K562 (cell line): ENCODE data around the gene CCDC27. TPM values are rescaled to one million over a fixed set of nuclear protein-coding genes. Genes with fewer than 3 reads are reported as not detected.

Experiments used
- ATAC-seq: fragments of 200-7000 bp; cut with Tn5 transposase; 3 replicates; pipeline ENCODE4 v1.9.1; 2020; ENCODE audit warnings: moderate library complexity
- BruUV-seq: library from RNA; stranded (reverse); fragments of 400-500 nt; replicated peaks from 2 replicates; lab custom pipeline; 2021; lab: Mats Ljungman, UMichigan
- CTCF ChIA-PET: fragments of 300-600 bp; formaldehyde crosslinking; extraction: SDS; loops from one replicate; lab custom pipeline; 2021; ENCODE audit warnings: low intra/inter-chr PET ratio; lab: Yijun Ruan, JAX
- POLR2A ChIA-PET: fragments of 300-600, 350-650 bp; sonication (Branson Sonifier 250); formaldehyde crosslinking; extraction: SDS; loops from one replicate; lab custom pipeline; 2021; ENCODE audit warnings: antibody characterized with exemption, inconsistent platforms; lab: Yijun Ruan, JAX
- DNase-seq, 4 experiments: peaks; one replicate each; pipeline versions ENCODE4 v3.0.0 to v3.0.0-alpha.2; 2011 to 2018; ENCODE audit warnings: low spot score in 3 of 4, mixed read lengths in 3 of 4; ENCODE audit errors: extremely low read depth in 1 of 4
- FAIRE-seq: peaks from 2 replicates; lab custom pipeline; 2011; peaks lifted over from hg19 to GRCh38; lab: Jason Lieb, UNC
- H2AFZ ChIP-seq: 2 replicates; pipeline ENCODE4 v1.6.0; 2011; ENCODE audit warnings: low read depth, low read length, control low read depth, inconsistent platforms
- H3K27ac ChIP-seq: fragments of 200-600 bp; 3 replicates; pipeline ENCODE4 v1.8.0; 2011; ENCODE audit warnings: low read depth, mild to moderate bottlenecking, control low read depth, inconsistent platforms, low read length, moderate library complexity, mixed read lengths; ENCODE audit errors: extremely low read depth
- H3K27me3 ChIP-seq, 2 experiments: fragments of 300-600 bp in 1 of 2; 2 replicates in 1 of 2; 3 replicates in 1 of 2; pipeline versions ENCODE4 v1.6.0 to v1.8.0; 2011; ENCODE audit warnings: inconsistent platforms in 2 of 2, low read length in 2 of 2, mild to moderate bottlenecking in 1 of 2, mixed read lengths in 1 of 2, moderate library complexity in 1 of 2; ENCODE audit not compliant: control insufficient read depth in 2 of 2, insufficient read depth in 2 of 2
- H3K36me3 ChIP-seq: fragments of 300-600 bp; 3 replicates; pipeline ENCODE4 v1.8.0; 2011; ENCODE audit warnings: mild to moderate bottlenecking, low read length, inconsistent platforms; ENCODE audit not compliant: control insufficient read depth, insufficient read depth
- H3K4me1 ChIP-seq, 2 experiments: fragments of 200-600 bp in 1 of 2; replicated peaks in 1 of 2; 2 replicates in 1 of 2; 3 replicates in 1 of 2; pipeline versions ENCODE4 v1.5.1 to v1.8.0; 2011; ENCODE audit warnings: inconsistent platforms in 2 of 2, low read length in 2 of 2, mild to moderate bottlenecking in 1 of 2, mixed read lengths in 1 of 2, moderate library complexity in 1 of 2; ENCODE audit not compliant: control insufficient read depth in 2 of 2, insufficient read depth in 2 of 2
- H3K4me2 ChIP-seq: 2 replicates; pipeline ENCODE4 v1.6.1; 2011; ENCODE audit warnings: low read length, control low read depth, inconsistent platforms, mixed read lengths; ENCODE audit not compliant: insufficient read depth
- H3K4me3 ChIP-seq: fragments of 200-600 bp; sonication (generic), shearing (Covaris generic); 2 replicates; pipeline ENCODE4 v1.5.1; 2016; ENCODE audit warnings: control low read depth, inconsistent platforms
- H3K79me2 ChIP-seq: fragments of 200-600 bp; 3 replicates; pipeline ENCODE4 v1.8.0; 2011; ENCODE audit warnings: low read length, inconsistent platforms; ENCODE audit not compliant: control insufficient read depth, insufficient read depth
- H3K9ac ChIP-seq, 2 experiments: 2 replicates each; pipeline versions ENCODE4 v1.6.0 to v1.6.1; 2011; ENCODE audit warnings: low read depth in 2 of 2, low read length in 2 of 2, control low read depth in 1 of 2, inconsistent platforms in 1 of 2, mild to moderate bottlenecking in 1 of 2, mixed read lengths in 1 of 2; ENCODE audit not compliant: insufficient read depth in 1 of 2
- H3K9me1 ChIP-seq: one replicate; pipeline ENCODE4 v1.6.0; 2011; ENCODE audit warnings: inconsistent platforms, mild to moderate bottlenecking, low read length, moderate library complexity; ENCODE audit not compliant: control insufficient read depth, insufficient read depth
- H3K9me3 ChIP-seq: replicated peaks from 2 replicates; pipeline ENCODE4 v1.5.1; 2011; ENCODE audit warnings: low read depth, low read length, inconsistent platforms; ENCODE audit not compliant: control insufficient read depth, insufficient read depth
- H4K20me1 ChIP-seq: replicated peaks from 2 replicates; pipeline ENCODE4 v1.6.1; 2011; ENCODE audit warnings: low read length, inconsistent platforms, mixed read lengths; ENCODE audit not compliant: control insufficient read depth, insufficient read depth
- KDM1A ChIP-seq, 2 experiments: fragments of 450-650 bp; IDR thresholded peaks; 2 replicates each; pipeline ENCODE4 v1.6.1; 2016; ENCODE audit warnings: mild to moderate bottlenecking in 2 of 2
- KDM4B ChIP-seq, 2 experiments: fragments of 450-650 bp in 1 of 2; sonication (generic) in 1 of 2; IDR thresholded peaks; 2 replicates each; pipeline ENCODE4 v1.6.1; 2016 to 2017; ENCODE audit warnings: borderline replicate concordance in 2 of 2, antibody characterized with exemption in 1 of 2, low read depth in 1 of 2, mild to moderate bottlenecking in 1 of 2
- REST ChIP-seq, 2 experiments: fragments of 450-650 bp; formaldehyde crosslinking in 1 of 2; IDR thresholded peaks; 2 replicates each; pipeline versions ENCODE4 v1.4.0 to v1.6.1; 2014 to 2020; ENCODE audit warnings: mild to moderate bottlenecking in 2 of 2, borderline replicate concordance in 1 of 2, low read depth in 1 of 2
- YY1 ChIP-seq, 3 experiments: IDR thresholded peaks; 2 replicates each; pipeline ENCODE4 v1.6.1; 2011; ENCODE audit warnings: low read length in 2 of 3, mild to moderate bottlenecking in 2 of 3, moderate library complexity in 2 of 3, borderline replicate concordance in 1 of 3, control low read depth in 1 of 3, low read depth in 1 of 3; ENCODE audit not compliant: insufficient read depth in 3 of 3, insufficient replicate concordance in 2 of 3, control insufficient read depth in 1 of 3, insufficient read length in 1 of 3; ENCODE audit errors: extremely low read depth in 1 of 3
- ZNF197 ChIP-seq: fragments of 200-800 bp; sonication (Bioruptor generic); IDR thresholded peaks from 2 replicates; pipeline ENCODE4 v1.6.1; 2016; ENCODE audit warnings: low read depth, missing genetic modification characterization, missing compliant biosample characterization
- ZNF263 ChIP-seq: sonication (generic); formaldehyde crosslinking; IDR thresholded peaks from 2 replicates; pipeline ENCODE4 v1.8.0; 2022; ENCODE audit warnings: mild to moderate bottlenecking, missing genetic modification reagents, borderline replicate concordance
- ZNF589 ChIP-seq: fragments of 200-800 bp; sonication (Bioruptor generic); IDR thresholded peaks from 2 replicates; pipeline ENCODE4 v1.6.1; 2016; ENCODE audit warnings: low read depth, missing genetic modification characterization, missing compliant biosample characterization
- ZNF639 ChIP-seq, 2 experiments: fragments of 200-800 bp in 1 of 2; sonication (Bioruptor generic) in 1 of 2; sonication (generic) in 1 of 2; formaldehyde crosslinking in 1 of 2; IDR thresholded peaks in 1 of 2; conservative IDR thresholded peaks in 1 of 2; 2 replicates each; pipeline versions ENCODE4 v1.5.0 to v1.6.1; 2016 to 2020; ENCODE audit warnings: missing compliant biosample characterization in 1 of 2, missing genetic modification characterization in 1 of 2, missing genetic modification reagents in 1 of 2
- WGBS: fragments of 100-300 bp; shearing (Covaris generic); methylation state at CpG from one replicate; pipeline ENCODE4 v1.1.6; 2016; ENCODE audit warnings: low coverage, mixed read lengths; ENCODE audit not compliant: insufficient coverage; ENCODE audit errors: missing lambda C conversion rate; 5-methylcytosine and 5-hydroxymethylcytosine counted together
- in situ Hi-C: fragments of 300-500 bp; cut with MboI; formaldehyde crosslinking; loops from 4 replicates; pipeline ENCODE4 v1.15.0; 2018; ENCODE audit warnings: inconsistent platforms, mixed read lengths
- intact Hi-C: fragments of 100-400 bp; cut with micrococcal nuclease; formaldehyde crosslinking; loops from 2 replicates; pipeline ENCODE4 v1.14.2; 2022
- polyA plus RNA-seq, 8 experiments: library from polyadenylated mRNA; depleted of rRNA in 4 of 8; stranded (reverse) in 5 of 8; unstranded in 3 of 8; fragments of >200 nt; fragmentation: Nextera tagmentation in 2 of 8; fragmentation: Illumina TruSeq in 1 of 8; extraction: Ambion mirVana in 2 of 8; extraction: Trizol in 1 of 8; gene quantifications; 2 replicates each; pipeline versions ENCODE4 v1.2.1 to v1.2.3, GENCODE V29; 2011 to 2014; ENCODE audit warnings: inconsistent platforms in 1 of 8, missing spikeins in 1 of 8
- total RNA-seq, 7 experiments: library from RNA; depleted of rRNA in 6 of 7; stranded (reverse); fragments of >200 nt in 6 of 7; fragmentation: Illumina TruSeq in 2 of 7; extraction: Trizol in 2 of 7; gene quantifications; 2 replicates each; pipeline versions ENCODE4 v1.2.1 to v1.2.3, GENCODE V29; 2011 to 2021; ENCODE audit warnings: low replicate concordance in 1 of 7

The CCDC27 gene
- total and polyA plus RNA-seq, 9 of the 15 experiments (the other 6 are each of a cell fraction or from before 2014, with no cell fraction given), result 0.01 to 0.04 TPM; not detected in 7

GRCh38 chr1:3774276-3774945 is 22.2 kb downstream of the CCDC27 start:
- DNase-seq (peak in 3 of 4 experiments; percentile 40 to 50 (median 49)), ATAC-seq (no peak), FAIRE-seq (no peak)
- Histone ChIP-seq H3K9ac (peak overlapping the region; percentile 66 to 94), H3K4me1 (peaks cover 26 to 92% of the 10 kb centered on the region in 2 experiments), H3K27me3 (no peaks in the 10 kb centered on the region), H4K20me1 (no peaks in the 10 kb centered on the region), H3K9me3 (no peaks in the 10 kb centered on the region), H3K9me1 (peaks cover 5% of the 10 kb centered on the region), H3K79me2 (peaks cover 38% of the 10 kb centered on the region), H3K4me2 (peak overlapping the region; percentile 92), H3K4me3 (peak overlapping the region; percentile 65), H3K36me3 (peaks cover 16% of the 10 kb centered on the region; the same call in 1 of the 3 replicates), H3K27ac (peak overlapping the region; percentile 66), H2AFZ (no peak overlapping the region)
- intact Hi-C loops (loop anchor here (2.0 kb wide), 3 partner anchors 28 to 126 kb away; partner anchors contain the start of gene C1orf174), in situ Hi-C loops (no loop called here)
- WGBS, result 1% methylated on average over 19 of the region's 19 CpGs
- ChIA-PET POLR2A (interaction anchor here (0.5 to 2.3 kb wide), 10 partner anchors 11 to 125 kb away, joined by 3 to 14 read pairs (median 3); partner anchors contain the start of gene LRRC47), CTCF (no interaction called here)
- no TSS peak for BruUV-seq
- TF ChIP-seq ZNF589 (CRISPR knock-in tag), result no peak
- TF ChIP-seq ZNF263, result 0 out of 2 replicates have a peak, but pooled peaks have one; percentile 44
- 0 out of 2 replicates have a peak, but pooled peaks have one; percentile 29 for TF ChIP-seq ZNF197 (CRISPR knock-in tag)
- peak in 1 of 2 experiments; percentile 90; a peak in 1 of 4 replicates for TF ChIP-seq KDM1A (IDR thresholded peaks at IDR 0.05)
- TF ChIP-seq REST (IDR thresholded peaks at IDR 0.05; ENCODE audit: borderline replicate concordance), result peak; percentile 32; the same call in 1 of the 2 replicates
- TF ChIP-seq REST (CRISPR knock-in tag; IDR thresholded peaks at IDR 0.05; ENCODE audit: low read depth), result no peak
- TF ChIP-seq YY1 (IDR thresholded peaks at IDR 0.05; ENCODE audit: borderline replicate concordance in 1 of 3, control insufficient read depth in 1 of 3, extremely low read depth in 1 of 3, insufficient read depth in 3 of 3, insufficient read length in 1 of 3, insufficient replicate concordance in 2 of 3, low read depth in 1 of 3, low read length in 2 of 3), result peak in 1 of 3 experiments; percentile 11
- peak in 1 of 2 experiments; percentile 73; a peak in 1 of 4 replicates for TF ChIP-seq ZNF639 (CRISPR knock-in tag; conservative IDR thresholded peaks at IDR 0.05 in 1 of 2, IDR thresholded peaks at IDR 0.05 in 1 of 2)
- peak in 1 of 2 experiments; percentile 31; a peak in 1 of 4 replicates for TF ChIP-seq KDM4B (IDR thresholded peaks at IDR 0.05; ENCODE audit: borderline replicate concordance in 2 of 2, low read depth in 1 of 2)
